Progenitor cell of endocrine pancreas (in vitro differentiated cells): ENCODE data around the gene NCBP2L. TPM values are rescaled to one million over a fixed set of nuclear protein-coding genes. Genes with fewer than 3 reads are reported as not detected.

Experiments used
- DNase-seq: peaks from one replicate; pipeline ENCODE4 v3.0.0; 2021; ENCODE audit warnings: low spot score; ENCODE audit not compliant: unreplicated experiment
- H3K27ac Mint-ChIP-seq: 2 replicates; pipeline ENCODE4 v1.8.0; 2021; ENCODE audit warnings: mild to moderate bottlenecking, moderate library complexity, mixed read lengths
- H3K27me3 Mint-ChIP-seq: 2 replicates; pipeline ENCODE4 v1.8.0; 2021; ENCODE audit warnings: mixed read lengths
- H3K36me3 Mint-ChIP-seq: 2 replicates; pipeline ENCODE4 v1.8.0; 2022; ENCODE audit warnings: mixed read lengths; ENCODE audit not compliant: insufficient read depth
- H3K4me1 Mint-ChIP-seq: 2 replicates; pipeline ENCODE4 v1.8.0; 2021; ENCODE audit warnings: low read depth, mixed read lengths
- H3K4me3 Mint-ChIP-seq: 2 replicates; pipeline ENCODE4 v1.8.0; 2021; ENCODE audit warnings: low read depth, mild to moderate bottlenecking, moderate library complexity, mixed read lengths
- H3K9me3 Mint-ChIP-seq: 2 replicates; pipeline ENCODE4 v1.8.0; 2021; ENCODE audit warnings: low read depth, mixed read lengths
- total RNA-seq: library from RNA; stranded (reverse); gene quantifications from 2 replicates; pipeline ENCODE4 v1.2.1, GENCODE V29; 2021
- TF ChIP-seq, protein P1 (sequence below): fragments of 200-600 bp; sonication (generic); IDR thresholded peaks from one replicate; pipeline ENCODE4 v1.5.0; 2021; ENCODE audit warnings: antibody characterized with exemption, mild to moderate bottlenecking; ENCODE audit not compliant: unreplicated experiment

NCBP2L gene
- total RNA-seq, 1 donor from 2014 or later, result not detected

GRCh38 chrX:107731831-107732502, 45.6 kb upstream of the NCBP2L start:
- TF ChIP-seq, protein P1, sequence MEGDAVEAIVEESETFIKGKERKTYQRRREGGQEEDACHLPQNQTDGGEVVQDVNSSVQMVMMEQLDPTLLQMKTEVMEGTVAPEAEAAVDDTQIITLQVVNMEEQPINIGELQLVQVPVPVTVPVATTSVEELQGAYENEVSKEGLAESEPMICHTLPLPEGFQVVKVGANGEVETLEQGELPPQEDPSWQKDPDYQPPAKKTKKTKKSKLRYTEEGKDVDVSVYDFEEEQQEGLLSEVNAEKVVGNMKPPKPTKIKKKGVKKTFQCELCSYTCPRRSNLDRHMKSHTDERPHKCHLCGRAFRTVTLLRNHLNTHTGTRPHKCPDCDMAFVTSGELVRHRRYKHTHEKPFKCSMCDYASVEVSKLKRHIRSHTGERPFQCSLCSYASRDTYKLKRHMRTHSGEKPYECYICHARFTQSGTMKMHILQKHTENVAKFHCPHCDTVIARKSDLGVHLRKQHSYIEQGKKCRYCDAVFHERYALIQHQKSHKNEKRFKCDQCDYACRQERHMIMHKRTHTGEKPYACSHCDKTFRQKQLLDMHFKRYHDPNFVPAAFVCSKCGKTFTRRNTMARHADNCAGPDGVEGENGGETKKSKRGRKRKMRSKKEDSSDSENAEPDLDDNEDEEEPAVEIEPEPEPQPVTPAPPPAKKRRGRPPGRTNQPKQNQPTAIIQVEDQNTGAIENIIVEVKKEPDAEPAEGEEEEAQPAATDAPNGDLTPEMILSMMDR, result no peak
- Mint-ChIP-seq H3K36me3 (no peaks in the 10 kb centered on the region), H3K9me3 (peaks cover 16% of the 10 kb centered on the region), H3K27me3 (no peaks in the 10 kb centered on the region), H3K4me1 (peaks cover 19% of the 10 kb centered on the region), H3K4me3 (no peak overlapping the region), H3K27ac (no peak overlapping the region)
- no peak for DNase-seq

GRCh38 chrX:107733686-107734085, 43.8 kb upstream of the NCBP2L start:
- TF ChIP-seq, protein P1, result no peak
- Mint-ChIP-seq H3K27me3 (no peaks in the 10 kb centered on the region), H3K27ac (no peak overlapping the region), H3K4me1 (peaks cover 15% of the 10 kb centered on the region), H3K36me3 (no peaks in the 10 kb centered on the region), H3K4me3 (no peak overlapping the region), H3K9me3 (peaks cover 10% of the 10 kb centered on the region)
- DNase-seq, result no peak

- DNase-seq, result no peak
- Mint-ChIP-seq H3K36me3 (no peaks in the 10 kb centered on the region), H3K27me3 (no peaks in the 10 kb centered on the region), H3K4me1 (peaks cover 11% of the 10 kb centered on the region), H3K9me3 (peaks cover 8% of the 10 kb centered on the region), H3K4me3 (no peak overlapping the region), H3K27ac (no peak overlapping the region)
- TF ChIP-seq, protein P1, result no peak
Measured at GRCh38 chrX:107734646-107735045, 42.9 kb upstream of the NCBP2L start.

DNA sequence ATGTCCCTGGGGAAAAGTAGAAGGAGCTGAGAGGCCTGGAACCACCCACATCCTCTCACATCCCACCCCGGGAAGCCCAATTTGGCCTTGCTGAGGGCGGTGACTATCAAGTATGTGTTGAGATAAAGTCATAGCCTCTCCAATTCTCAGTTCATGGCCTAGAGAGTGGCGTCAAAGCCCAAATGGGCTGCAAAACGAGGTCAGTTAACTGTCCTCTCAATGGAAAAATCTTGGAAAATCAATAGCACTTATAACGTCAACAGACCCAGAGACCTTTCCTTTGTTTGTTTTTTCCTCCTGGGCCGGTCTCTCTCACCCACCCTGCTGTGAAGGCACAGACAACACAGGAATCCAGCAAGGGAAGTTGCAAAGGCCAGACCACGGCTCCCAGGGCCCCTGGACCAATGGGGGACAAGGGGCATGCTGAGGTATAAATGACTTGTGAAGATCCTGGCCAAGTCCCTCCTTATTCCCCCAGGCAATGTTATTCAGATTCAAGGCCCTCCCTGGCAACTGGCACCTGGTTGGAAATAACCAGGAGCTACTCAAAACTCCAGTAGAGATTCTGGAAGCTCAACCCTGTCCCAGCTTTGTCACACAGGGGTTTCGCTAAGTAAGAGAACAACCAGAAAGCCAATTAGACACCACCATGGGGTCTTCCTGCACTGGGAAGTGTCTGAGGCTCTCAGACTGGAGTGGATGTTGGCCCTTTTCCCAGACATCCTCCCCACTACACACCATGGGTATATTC, 40.6 kb upstream of the NCBP2L start:
- no peak for DNase-seq
- Mint-ChIP-seq H3K27me3 (no peaks in the 10 kb centered on the region), H3K36me3 (no peaks in the 10 kb centered on the region)

DNA sequence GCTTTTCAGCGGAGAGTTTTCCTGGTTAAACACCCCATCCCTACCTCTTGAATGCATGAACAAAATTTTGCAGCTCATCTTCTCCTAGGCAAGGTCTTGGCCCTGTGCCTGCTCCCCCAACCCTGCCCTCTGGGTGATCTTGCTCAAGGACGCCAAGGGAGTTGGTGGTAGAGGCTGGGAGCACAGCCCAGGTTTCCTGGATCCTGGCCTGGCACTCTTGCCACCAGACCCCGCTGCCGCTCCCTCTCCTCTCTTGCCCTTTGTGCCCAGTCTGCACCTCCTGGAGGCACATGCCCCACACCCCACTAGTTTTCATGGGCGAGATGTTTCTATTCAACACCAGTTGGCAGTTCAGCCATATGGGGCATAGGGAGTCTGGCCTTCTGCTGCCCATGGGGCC, 39.3 kb upstream of the NCBP2L start:
- peaks cover 8% of the 10 kb centered on the region for H3K9me3 Mint-ChIP-seq
- no peak for DNase-seq
- TF ChIP-seq, protein P1, result no peak
- no peak overlapping the region for H3K27ac Mint-ChIP-seq
- peaks cover 3% of the 10 kb centered on the region for H3K27me3 Mint-ChIP-seq
- peaks cover 16% of the 10 kb centered on the region for H3K4me1 Mint-ChIP-seq
- no peak overlapping the region for H3K4me3 Mint-ChIP-seq
- no peaks in the 10 kb centered on the region for H3K36me3 Mint-ChIP-seq

More for the DNA sequence above, 40.6 kb upstream of the NCBP2L start:
- no peak overlapping the region for H3K27ac Mint-ChIP-seq
- H3K4me1 Mint-ChIP-seq, result peaks cover 13% of the 10 kb centered on the region
- no peak overlapping the region for H3K4me3 Mint-ChIP-seq
- H3K9me3 Mint-ChIP-seq, result peaks cover 8% of the 10 kb centered on the region
- TF ChIP-seq, protein P1, result no peak
